Dendritic cell treated with granulocyte-macrophage colony-stimulating factor and Interleukin-4, amounts not matched to agents 40 ng/mL and 50 ng/mL, for 4 days (primary cell): ENCODE measurements around the gene DPP10.
"Not testable (repeated sequence)": the region's sequence is repeated elsewhere in the genome, so short reads cannot be mapped to it uniquely, and the experiment has no call there.

ENCODE experiments used
- H3K27ac Mint-ChIP-seq: one replicate; pipeline ENCODE4 v1.8.0; 2022; ENCODE audit warnings: mild to moderate bottlenecking, mixed read lengths
- H3K27me3 Mint-ChIP-seq: one replicate; pipeline ENCODE4 v1.8.0; 2022; ENCODE audit warnings: mild to moderate bottlenecking, mixed read lengths
- H3K36me3 Mint-ChIP-seq: one replicate; pipeline ENCODE4 v1.8.0; 2022; ENCODE audit warnings: low read depth, mixed read lengths
- H3K4me1 Mint-ChIP-seq: one replicate; pipeline ENCODE4 v1.8.0; 2022; ENCODE audit warnings: low read depth, mixed read lengths
- H3K4me3 Mint-ChIP-seq: one replicate; pipeline ENCODE4 v1.8.0; 2022; ENCODE audit warnings: mild to moderate bottlenecking, moderate library complexity, mixed read lengths
- H3K9me3 Mint-ChIP-seq: one replicate; pipeline ENCODE4 v1.8.0; 2022; ENCODE audit warnings: mixed read lengths
- intact Hi-C: fragments of 100-400 bp; cut with micrococcal nuclease; formaldehyde crosslinking; loops from one replicate; pipeline ENCODE4 v1.15.0; 2022

Gene DPP10

GRCh38 chr2:114464961-114465706 lies 22.7 kb downstream of the DPP10 start:
- Mint-ChIP-seq H3K4me1 (no peaks in the 10 kb centered on the region), H3K4me3 (no peak overlapping the region), H3K27me3 (no peaks in the 10 kb centered on the region), H3K36me3 (no peaks in the 10 kb centered on the region), H3K27ac (no peak overlapping the region), H3K9me3 (no peaks in the 10 kb centered on the region)
- intact Hi-C loops: no loop called here

GRCh38 chr2:114468343-114468742 lies 25.9 kb downstream of the DPP10 start:
- no peaks in the 10 kb centered on the region for H3K4me1 Mint-ChIP-seq
- H3K27ac Mint-ChIP-seq: no peak overlapping the region
- H3K27me3 Mint-ChIP-seq: no peaks in the 10 kb centered on the region
- intact Hi-C loops: no loop called here
- no peaks in the 10 kb centered on the region for H3K9me3 Mint-ChIP-seq
- H3K4me3 Mint-ChIP-seq: no peak overlapping the region
- H3K36me3 Mint-ChIP-seq: no peaks in the 10 kb centered on the region

DNA sequence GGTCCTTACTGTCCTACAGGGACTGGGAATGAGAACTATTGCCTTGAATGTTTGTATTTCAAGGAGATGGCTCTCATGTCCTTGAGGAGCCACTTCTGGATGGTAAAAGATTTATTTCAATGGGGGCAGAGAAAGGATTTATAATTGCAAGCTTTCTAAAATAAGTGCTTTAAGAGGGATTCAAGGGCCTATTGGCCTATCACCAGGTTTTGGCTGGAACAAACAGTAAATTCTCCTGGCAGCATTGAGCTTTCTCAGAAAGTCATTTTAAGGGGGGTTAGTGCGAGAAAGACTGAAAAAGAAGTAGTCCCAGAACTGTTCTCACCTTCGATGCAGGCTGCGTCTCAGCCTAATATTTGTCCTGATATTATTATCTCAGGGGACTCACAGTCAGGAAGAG lies 29.8 kb downstream of the DPP10 start:
- H3K27me3 Mint-ChIP-seq: no peaks in the 10 kb centered on the region
- no peaks in the 10 kb centered on the region for H3K36me3 Mint-ChIP-seq
- intact Hi-C loops: no loop called here
- H3K4me1 Mint-ChIP-seq: no peaks in the 10 kb centered on the region
- no peak overlapping the region for H3K27ac Mint-ChIP-seq
- H3K9me3 Mint-ChIP-seq: no peaks in the 10 kb centered on the region
- H3K4me3 Mint-ChIP-seq: no peak overlapping the region

DNA sequence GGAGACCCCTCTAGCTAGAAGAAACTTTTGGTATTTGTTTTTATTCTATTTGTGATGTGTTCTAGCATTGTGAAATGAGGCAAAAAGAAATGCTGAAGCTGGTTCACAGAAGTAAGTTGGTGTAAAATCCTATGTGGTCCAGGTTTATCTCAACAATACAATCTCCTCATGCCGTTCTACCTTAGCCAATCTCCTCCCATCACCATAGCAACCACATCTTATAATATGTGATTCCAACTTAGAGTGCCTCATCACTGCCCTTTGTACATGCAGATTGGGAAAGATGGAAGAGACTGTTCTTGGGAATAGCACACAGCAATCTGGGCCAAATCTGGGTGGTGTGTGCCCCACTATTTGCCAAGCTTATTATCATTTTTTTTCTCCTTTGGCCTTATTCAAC lies 30.3 kb downstream of the DPP10 start:
- Mint-ChIP-seq H3K27me3 (no peaks in the 10 kb centered on the region), H3K9me3 (no peaks in the 10 kb centered on the region), H3K27ac (no peak overlapping the region), H3K36me3 (no peaks in the 10 kb centered on the region), H3K4me3 (no peak overlapping the region), H3K4me1 (no peaks in the 10 kb centered on the region)
- intact Hi-C loops: no loop called here

DNA sequence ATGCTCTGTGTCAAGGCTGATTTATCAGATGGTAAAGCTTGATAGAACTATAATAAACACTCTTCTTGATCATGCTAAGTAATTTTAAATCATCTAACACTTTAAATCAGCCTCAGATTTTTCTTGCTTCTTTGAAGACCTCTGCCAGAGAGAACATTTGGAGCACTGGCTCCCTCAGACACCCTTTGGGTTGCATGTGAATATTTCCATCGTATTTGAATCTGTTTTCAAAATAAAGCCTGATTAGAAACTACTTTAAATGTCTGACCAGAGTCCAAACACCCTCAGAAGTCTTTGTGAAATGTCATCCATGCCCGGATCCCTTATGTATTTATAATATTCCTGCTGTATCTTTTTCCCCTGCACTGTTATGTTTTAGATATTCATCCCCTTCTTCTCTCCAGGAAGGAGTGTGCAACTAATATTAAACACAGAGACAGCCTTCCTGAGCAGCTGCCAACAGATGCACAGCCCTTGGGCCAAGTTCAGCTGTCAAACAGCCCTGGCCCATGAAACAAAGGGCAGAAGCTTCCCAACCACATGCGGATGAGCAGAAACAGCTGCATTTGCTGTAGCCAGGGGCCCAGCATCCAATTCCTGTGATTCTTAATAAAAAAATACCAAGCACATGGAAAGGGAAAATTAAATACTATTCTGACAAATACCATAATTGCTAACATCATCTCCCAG lies 46.5 kb downstream of the DPP10 start:
- H3K4me1 Mint-ChIP-seq: no peaks in the 10 kb centered on the region
- H3K9me3 Mint-ChIP-seq: no peaks in the 10 kb centered on the region
- intact Hi-C loops: no loop called here

GRCh38 chr2:114495046-114495445 lies 52.6 kb downstream of the DPP10 start:
- H3K27ac Mint-ChIP-seq: no peak overlapping the region
- no peaks in the 10 kb centered on the region for H3K36me3 Mint-ChIP-seq
- intact Hi-C loops: no loop called here
- H3K27me3 Mint-ChIP-seq: no peaks in the 10 kb centered on the region
- H3K4me1 Mint-ChIP-seq: no peaks in the 10 kb centered on the region
- H3K4me3 Mint-ChIP-seq: no peak overlapping the region
- H3K9me3 Mint-ChIP-seq: no peaks in the 10 kb centered on the region

More for the DNA sequence above, 46.5 kb downstream of the DPP10 start:
- no peaks in the 10 kb centered on the region for H3K27me3 Mint-ChIP-seq
- no peak overlapping the region for H3K27ac Mint-ChIP-seq
- no peak overlapping the region for H3K4me3 Mint-ChIP-seq
- H3K36me3 Mint-ChIP-seq: no peaks in the 10 kb centered on the region

DNA sequence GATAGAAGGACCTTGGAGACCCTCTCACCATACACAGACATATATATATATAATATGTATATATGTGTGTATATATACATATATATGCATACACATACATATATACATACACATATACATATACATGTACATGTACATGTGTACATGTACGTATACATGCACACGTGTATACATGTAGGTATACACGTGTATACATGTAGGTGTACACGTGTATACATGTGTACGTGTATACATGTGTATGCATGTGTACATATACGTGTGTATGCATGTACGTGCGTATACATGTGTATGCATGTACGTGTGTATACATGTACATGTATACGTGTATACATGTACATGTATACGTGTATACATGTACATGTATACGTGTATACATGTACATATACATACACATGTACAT lies 54.5 kb downstream of the DPP10 start:
- no peak overlapping the region for H3K27ac Mint-ChIP-seq
- H3K9me3 Mint-ChIP-seq: no peaks in the 10 kb centered on the region
- H3K27me3 Mint-ChIP-seq: no peaks in the 10 kb centered on the region
- intact Hi-C loops: no loop called here
- H3K36me3 Mint-ChIP-seq: no peaks in the 10 kb centered on the region
- H3K4me1 Mint-ChIP-seq: no peaks in the 10 kb centered on the region
- no peak overlapping the region for H3K4me3 Mint-ChIP-seq

DNA sequence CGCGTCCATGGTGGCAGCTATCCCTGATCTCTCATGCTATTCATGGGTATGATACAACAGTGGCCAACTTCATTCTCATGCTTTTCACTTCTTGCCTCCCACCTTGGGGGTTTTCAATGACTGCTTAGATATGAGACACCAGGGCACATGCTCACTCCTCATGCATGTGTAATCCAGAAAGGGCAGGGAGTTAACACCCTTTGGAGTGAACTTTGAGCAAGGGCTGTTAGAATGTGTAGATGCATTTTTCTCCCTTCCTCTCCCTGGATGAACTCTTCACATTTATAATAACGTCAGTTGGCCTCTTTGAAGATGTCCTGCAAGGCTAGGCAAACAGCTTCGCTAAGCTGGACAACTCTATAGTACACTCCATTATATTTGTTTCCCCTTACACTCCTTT lies 56.7 kb downstream of the DPP10 start:
- no peaks in the 10 kb centered on the region for H3K4me1 Mint-ChIP-seq
- H3K36me3 Mint-ChIP-seq: no peaks in the 10 kb centered on the region
- no peak overlapping the region for H3K4me3 Mint-ChIP-seq
- no peak overlapping the region for H3K27ac Mint-ChIP-seq
- no peaks in the 10 kb centered on the region for H3K9me3 Mint-ChIP-seq
- intact Hi-C loops: no loop called here
- H3K27me3 Mint-ChIP-seq: no peaks in the 10 kb centered on the region

DNA sequence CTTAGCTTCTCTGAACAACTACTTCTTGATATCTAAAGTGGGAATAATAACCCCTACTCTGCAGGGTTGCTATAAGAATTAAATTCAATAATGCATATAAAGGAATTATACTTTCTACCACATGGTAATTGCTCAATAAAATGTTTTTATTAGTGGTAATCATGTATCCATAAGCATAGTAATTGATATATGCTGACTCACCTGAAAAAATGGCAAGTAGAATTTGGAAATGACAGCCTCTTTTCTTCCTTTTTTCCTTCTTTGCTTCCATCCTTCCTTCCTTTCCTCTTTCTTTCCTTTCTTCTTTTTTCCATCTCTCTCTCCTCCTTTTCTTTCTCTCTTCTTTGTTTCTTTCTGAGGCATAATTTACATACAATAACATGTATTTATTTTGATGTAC lies 65.3 kb downstream of the DPP10 start:
- H3K4me3 Mint-ChIP-seq: no peak overlapping the region
- no peaks in the 10 kb centered on the region for H3K4me1 Mint-ChIP-seq
- H3K9me3 Mint-ChIP-seq: no peaks in the 10 kb centered on the region
- no peaks in the 10 kb centered on the region for H3K36me3 Mint-ChIP-seq
- intact Hi-C loops: no loop called here
- no peak overlapping the region for H3K27ac Mint-ChIP-seq
- H3K27me3 Mint-ChIP-seq: no peaks in the 10 kb centered on the region

DNA sequence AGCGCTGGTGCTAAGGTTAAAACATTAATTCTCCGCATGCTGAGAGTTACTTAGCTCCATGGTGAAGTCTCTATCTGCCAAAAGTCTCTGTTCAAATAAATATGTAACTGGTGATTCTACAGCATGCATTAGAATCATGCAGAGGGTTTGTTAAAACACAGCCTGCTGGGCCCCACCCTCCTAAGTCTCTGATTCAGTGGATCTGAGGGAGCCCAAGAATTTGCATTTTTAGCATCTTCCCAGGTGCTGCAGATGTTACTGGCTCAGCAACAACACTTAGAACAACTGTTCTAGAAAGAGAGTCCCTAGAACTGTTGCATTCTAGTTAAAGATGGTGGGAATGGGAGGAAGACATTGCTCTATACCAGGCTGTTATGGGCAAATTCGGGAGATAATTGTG lies 73.4 kb downstream of the DPP10 start:
- Mint-ChIP-seq H3K4me3 (no peak overlapping the region), H3K27ac (no peak overlapping the region), H3K27me3 (no peaks in the 10 kb centered on the region), H3K9me3 (no peaks in the 10 kb centered on the region), H3K36me3 (no peaks in the 10 kb centered on the region), H3K4me1 (no peaks in the 10 kb centered on the region)
- intact Hi-C loops: no loop called here

DNA sequence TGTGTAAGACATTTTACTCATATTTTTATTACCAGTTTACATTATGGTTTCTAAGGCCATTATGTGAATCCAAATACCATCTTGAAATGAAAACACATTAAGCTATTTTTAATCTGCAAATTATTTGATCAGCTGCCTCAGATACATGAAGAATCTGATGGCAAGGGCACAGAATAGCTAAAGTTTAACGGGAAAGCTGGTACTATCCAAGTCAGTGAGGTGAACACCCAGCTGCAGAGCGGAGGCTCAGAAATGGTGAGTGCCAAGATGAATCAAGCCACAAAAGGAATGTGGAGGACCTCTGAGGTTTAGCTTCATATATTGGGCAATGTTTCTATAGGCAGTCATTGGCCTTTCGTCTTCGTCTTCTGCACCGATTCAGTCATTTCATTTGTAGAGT lies 75.1 kb downstream of the DPP10 start:
- Mint-ChIP-seq H3K4me1 (no peaks in the 10 kb centered on the region), H3K4me3 (no peak overlapping the region), H3K36me3 (no peaks in the 10 kb centered on the region), H3K9me3 (peaks cover 2% of the 10 kb centered on the region), H3K27ac (no peak overlapping the region), H3K27me3 (no peaks in the 10 kb centered on the region)
- intact Hi-C loops: no loop called here

DNA sequence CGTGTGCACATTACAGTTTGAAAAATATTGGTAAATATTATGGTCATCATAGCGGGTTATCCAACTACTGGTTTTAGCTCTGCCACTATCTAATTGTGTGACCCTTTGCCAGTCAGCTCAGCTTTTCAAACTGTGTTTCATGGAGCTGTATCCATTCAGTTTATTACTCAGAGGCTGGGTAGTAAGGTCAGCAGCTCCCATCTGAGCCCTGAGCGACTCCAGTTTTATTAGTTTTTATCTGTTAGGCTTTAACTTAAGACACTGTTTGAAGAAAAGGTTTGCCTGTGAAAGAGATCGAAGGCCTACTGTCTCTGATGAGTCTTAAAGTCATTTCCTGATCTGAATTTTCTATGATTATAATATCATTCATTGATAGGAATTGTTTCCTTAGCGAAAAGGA lies 76.3 kb downstream of the DPP10 start:
- Mint-ChIP-seq H3K27me3 (no peaks in the 10 kb centered on the region), H3K4me3 (no peak overlapping the region), H3K27ac (no peak overlapping the region), H3K36me3 (no peaks in the 10 kb centered on the region), H3K4me1 (no peaks in the 10 kb centered on the region), H3K9me3 (peaks cover 6% of the 10 kb centered on the region)
- intact Hi-C loops: no loop called here

DNA sequence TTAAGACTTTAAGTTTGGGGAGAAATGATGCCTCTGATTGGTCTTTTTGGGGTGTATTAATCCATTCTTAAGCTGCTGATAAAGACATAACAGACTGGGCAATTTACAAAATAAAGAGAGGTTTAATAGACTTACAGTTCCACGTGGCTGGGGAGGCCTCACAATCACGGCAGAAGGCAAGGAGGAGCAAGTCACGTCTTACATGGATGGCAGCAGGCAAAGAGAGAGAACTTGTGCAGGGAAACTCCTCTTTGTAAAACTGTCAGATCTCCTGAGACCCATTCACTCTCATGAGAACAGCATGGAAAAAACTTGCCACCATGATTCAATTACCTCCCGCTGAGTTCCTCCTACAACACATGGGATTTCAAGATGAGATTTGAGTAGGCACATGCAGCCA lies 80.2 kb downstream of the DPP10 start:
- H3K36me3 Mint-ChIP-seq, H3K4me3 Mint-ChIP-seq, H3K9me3 Mint-ChIP-seq, H3K27ac Mint-ChIP-seq, H3K27me3 Mint-ChIP-seq, H3K4me1 Mint-ChIP-seq, intact Hi-C loops: not testable (repeated sequence)

DNA sequence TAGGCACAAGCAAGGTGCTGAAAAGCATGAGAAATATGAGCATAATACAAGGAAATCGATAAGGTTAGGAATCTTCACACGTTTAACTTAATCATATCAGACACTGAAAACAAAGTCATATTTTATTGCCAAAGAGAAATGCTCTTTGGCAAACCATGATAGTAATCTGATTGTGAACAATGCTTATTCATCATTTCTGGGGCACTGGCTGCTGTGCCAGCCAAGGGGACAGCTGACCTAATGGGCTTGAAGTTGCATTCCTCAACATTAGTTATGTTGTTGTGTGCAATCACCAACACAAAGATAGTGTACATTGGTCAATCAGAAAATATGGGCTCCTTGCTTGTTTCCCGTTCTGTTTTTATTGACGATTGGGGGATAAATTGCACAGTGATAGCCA lies 83.5 kb downstream of the DPP10 start:
- no peak overlapping the region for H3K4me3 Mint-ChIP-seq
- no peaks in the 10 kb centered on the region for H3K27me3 Mint-ChIP-seq
- no peaks in the 10 kb centered on the region for H3K4me1 Mint-ChIP-seq
- no peaks in the 10 kb centered on the region for H3K36me3 Mint-ChIP-seq
- intact Hi-C loops: no loop called here
- H3K9me3 Mint-ChIP-seq: peaks cover 6% of the 10 kb centered on the region
- no peak overlapping the region for H3K27ac Mint-ChIP-seq

GRCh38 chr2:114526841-114527240 lies 84.4 kb downstream of the DPP10 start:
- Mint-ChIP-seq H3K27ac (no peak overlapping the region), H3K9me3 (peaks cover 6% of the 10 kb centered on the region), H3K4me1 (no peaks in the 10 kb centered on the region), H3K27me3 (no peaks in the 10 kb centered on the region), H3K4me3 (no peak overlapping the region), H3K36me3 (no peaks in the 10 kb centered on the region)
- intact Hi-C loops: no loop called here
